HEK293 (cell line): ENCODE data around the gene ARPC5L.

Experiments used
- CTCF ChIA-PET: fragments of 350-600 bp; formaldehyde crosslinking; extraction: SDS; loops from one replicate; lab custom pipeline; 2021; ENCODE audit warnings: antibody characterized with exemption; lab: Yijun Ruan, JAX
- POLR2A ChIA-PET: fragments of 300-600 bp; formaldehyde crosslinking; extraction: SDS; loops from one replicate; lab custom pipeline; 2020; ENCODE audit warnings: antibody characterized with exemption, inconsistent platforms; lab: Yijun Ruan, JAX
- H3K27ac ChIP-seq: fragments of 200-500 bp; sonication (Bioruptor generic); 2 replicates; pipeline ENCODE4 v1.5.1; 2014; ENCODE audit warnings: low read depth, low read length, control low read depth, inconsistent platforms; ENCODE audit errors: extremely low read depth
- H3K36me3 ChIP-seq, 2 experiments: fragments of 200-500 bp in 1 of 2; sonication (Bioruptor generic) in 1 of 2; 1 replicate in 1 of 2; 2 replicates in 1 of 2; pipeline ENCODE4 v1.5.1; 2014 to 2017; ENCODE audit warnings: inconsistent platforms in 2 of 2, low read length in 2 of 2; ENCODE audit not compliant: control insufficient read depth in 2 of 2, insufficient read depth in 1 of 2
- H3K4me1 ChIP-seq: fragments of 200-500 bp; sonication (Bioruptor generic); 2 replicates; pipeline ENCODE4 v1.5.1; 2014; ENCODE audit warnings: mild to moderate bottlenecking, low read length, inconsistent platforms; ENCODE audit not compliant: control insufficient read depth, insufficient read depth
- H3K4me3 ChIP-seq: 2 replicates; pipeline ENCODE4 v1.5.1; 2011; ENCODE audit warnings: low read depth, mild to moderate bottlenecking, control low read depth, low read length, moderate library complexity
- H3K9me3 ChIP-seq: fragments of 200-500 bp; sonication (Bioruptor generic); 2 replicates; pipeline ENCODE4 v1.5.1; 2014; ENCODE audit warnings: low read depth, low read length, inconsistent platforms; ENCODE audit not compliant: control insufficient read depth, insufficient read depth
- HOXD13 ChIP-seq: sonication (generic); formaldehyde crosslinking; IDR thresholded peaks from 2 replicates; pipeline ENCODE4 v1.8.0; 2022; ENCODE audit warnings: missing genetic modification reagents, borderline replicate concordance
- KLF17 ChIP-seq: fragments of 450-650 bp; formaldehyde crosslinking; IDR thresholded peaks from 2 replicates; pipeline ENCODE4 v1.5.1; 2016; ENCODE audit warnings: missing biosample characterization, missing genetic modification characterization
- SALL2 ChIP-seq: fragments of 450-650 bp; formaldehyde crosslinking; IDR thresholded peaks from 2 replicates; pipeline ENCODE4 v1.5.0; 2017; ENCODE audit warnings: missing biosample characterization, mild to moderate bottlenecking, missing genetic modification characterization, borderline replicate concordance
- YY2 ChIP-seq: fragments of 450-650 bp; formaldehyde crosslinking; IDR thresholded peaks from 2 replicates; pipeline ENCODE4 v1.5.1; 2016; ENCODE audit warnings: missing biosample characterization, missing genetic modification characterization
- ZBTB17 ChIP-seq: fragments of 450-650 bp; formaldehyde crosslinking; IDR thresholded peaks from 2 replicates; pipeline ENCODE4 v1.5.1; 2016; ENCODE audit warnings: missing biosample characterization, missing genetic modification characterization
- ZBTB48 ChIP-seq: fragments of 450-650 bp; formaldehyde crosslinking; IDR thresholded peaks from 2 replicates; pipeline ENCODE4 v1.5.1; 2016; ENCODE audit warnings: missing biosample characterization, missing genetic modification characterization
- ZNF114 ChIP-seq: fragments of 450-650 bp; formaldehyde crosslinking; IDR thresholded peaks from 2 replicates; pipeline ENCODE4 v1.5.0; 2017; ENCODE audit warnings: missing biosample characterization, missing genetic modification characterization
- ZNF2 ChIP-seq: fragments of 450-650 bp; formaldehyde crosslinking; IDR thresholded peaks from 2 replicates; pipeline ENCODE4 v1.5.1; 2016; ENCODE audit warnings: missing biosample characterization, missing genetic modification characterization
- ZNF214 ChIP-seq: fragments of 450-650 bp; formaldehyde crosslinking; IDR thresholded peaks from 2 replicates; pipeline ENCODE4 v1.5.1; 2017; ENCODE audit warnings: missing biosample characterization, mild to moderate bottlenecking, missing genetic modification characterization, borderline replicate concordance
- ZNF350 ChIP-seq: fragments of 450-650 bp; formaldehyde crosslinking; IDR thresholded peaks from 2 replicates; pipeline ENCODE4 v1.5.0; 2017; ENCODE audit warnings: missing biosample characterization, mild to moderate bottlenecking, missing genetic modification characterization
- ZNF416 ChIP-seq: fragments of 450-650 bp; formaldehyde crosslinking; IDR thresholded peaks from 2 replicates; pipeline ENCODE4 v1.5.1; 2016; ENCODE audit warnings: missing biosample characterization, missing genetic modification characterization
- ZNF513 ChIP-seq: fragments of 450-650 bp; IDR thresholded peaks from 2 replicates; pipeline ENCODE4 v1.5.1; 2018; ENCODE audit warnings: missing biosample characterization, missing genetic modification characterization
- ZNF549 ChIP-seq: fragments of 450-650 bp; IDR thresholded peaks from 2 replicates; pipeline ENCODE4 v1.5.1; 2018; ENCODE audit warnings: missing biosample characterization, missing genetic modification characterization, mild to moderate bottlenecking, inconsistent platforms, moderate library complexity
- ZNF600 ChIP-seq: fragments of 450-650 bp; formaldehyde crosslinking; IDR thresholded peaks from 2 replicates; pipeline ENCODE4 v1.5.1; 2016; ENCODE audit warnings: missing biosample characterization, missing genetic modification characterization
- ZNF623 ChIP-seq: fragments of 450-650 bp; formaldehyde crosslinking; IDR thresholded peaks from 2 replicates; pipeline ENCODE4 v1.5.1; 2016; ENCODE audit warnings: missing biosample characterization, missing genetic modification characterization
- ZNF654 ChIP-seq: fragments of 450-650 bp; formaldehyde crosslinking; IDR thresholded peaks from 2 replicates; pipeline ENCODE4 v1.5.1; 2016; ENCODE audit warnings: low read depth, missing biosample characterization, missing genetic modification characterization
- ZNF664 ChIP-seq: fragments of 450-650 bp; formaldehyde crosslinking; IDR thresholded peaks from 2 replicates; pipeline ENCODE4 v1.5.1; 2016; ENCODE audit warnings: missing biosample characterization, missing genetic modification characterization
- ZNF692 ChIP-seq: fragments of 450-650 bp; formaldehyde crosslinking; IDR thresholded peaks from 2 replicates; pipeline ENCODE4 v1.5.1; 2016; ENCODE audit warnings: missing biosample characterization, missing genetic modification characterization
- ZNF707 ChIP-seq: fragments of 450-650 bp; formaldehyde crosslinking; IDR thresholded peaks from 2 replicates; pipeline ENCODE4 v1.5.1; 2016; ENCODE audit warnings: missing biosample characterization, missing genetic modification characterization
- ZNF76 ChIP-seq: fragments of 450-650 bp; formaldehyde crosslinking; IDR thresholded peaks from 2 replicates; pipeline ENCODE4; 2016; ENCODE audit warnings: low read depth, missing biosample characterization, missing genetic modification characterization, borderline replicate concordance
- ZNF843 ChIP-seq: fragments of 450-650 bp; formaldehyde crosslinking; IDR thresholded peaks from 2 replicates; pipeline ENCODE4 v1.5.1; 2016; ENCODE audit warnings: missing biosample characterization, missing genetic modification characterization
- ZSCAN4 ChIP-seq: fragments of 450-650 bp; formaldehyde crosslinking; IDR thresholded peaks from 2 replicates; pipeline ENCODE4 v1.5.1; 2017; ENCODE audit warnings: missing biosample characterization, missing genetic modification characterization

The ARPC5L gene

GRCh38 chr9:124884376-124884775 is 22.4 kb downstream of the ARPC5L start:
- no peak overlapping the region for H3K4me3 ChIP-seq
- H3K27ac ChIP-seq = no peak overlapping the region
- H3K4me1 ChIP-seq = no peaks in the 10 kb centered on the region
- TF ChIP-seq HOXD13 (no peak), ZNF114 (no peak), ZNF549 (tag by site-specific recombination) (no peak), ZNF2 (tag by site-specific recombination) (no peak), ZNF416 (tag by site-specific recombination) (no peak), ZNF707 (tag by site-specific recombination) (no peak), ZNF350 (tag by site-specific recombination) (no peak), ZBTB17 (tag by site-specific recombination) (no peak), ZNF600 (tag by site-specific recombination) (no peak), ZNF843 (tag by site-specific recombination) (no peak), ZBTB48 (no peak), SALL2 (tag by site-specific recombination) (no peak), KLF17 (tag by site-specific recombination) (no peak), ZNF76 (tag by site-specific recombination) (no peak), ZNF214 (tag by site-specific recombination) (no peak), ZNF513 (tag by site-specific recombination) (no peak), ZSCAN4 (tag by site-specific recombination) (no peak), YY2 (tag by site-specific recombination) (no peak), ZNF692 (tag by site-specific recombination) (no peak)
- CTCF ChIA-PET = interaction anchor here (0.6 kb wide), 1 partner anchor 108 kb away, joined by 3 read pairs; no protein-coding TSS in a partner anchor
- H3K9me3 ChIP-seq = no peaks in the 10 kb centered on the region
- POLR2A ChIA-PET = interaction anchor here (1.0 to 1.5 kb wide), 2 partner anchors 16 to 24 kb away, joined by 3 to 4 read pairs; no protein-coding TSS in a partner anchor
- H3K36me3 ChIP-seq = peaks cover 0 to 77% of the 10 kb centered on the region in 2 experiments; a peak in 1 of 3 replicates

- ChIA-PET POLR2A (interaction anchor here (1.5 kb wide), 1 partner anchor 17 kb away, joined by 3 read pairs; no protein-coding TSS in a partner anchor), CTCF (no interaction called here)
- Histone ChIP-seq H3K4me3 (no peak overlapping the region), H3K36me3 (peaks cover 0 to 77% of the 10 kb centered on the region in 2 experiments; a peak in 1 of 3 replicates)
- TF ChIP-seq ZNF623 (tag by site-specific recombination) (peak; percentile 58; the same call in 1 of the 2 replicates), ZNF654 (tag by site-specific recombination) (no peak), ZNF664 (tag by site-specific recombination) (no peak)
- TF ChIP-seq, all 188 proteins: peak for 1
- Histone ChIP-seq H3K4me1 (no peaks in the 10 kb centered on the region), H3K9me3 (no peaks in the 10 kb centered on the region), H3K27ac (no peak overlapping the region)
Observed at GRCh38 chr9:124885551-124885950, 23.6 kb downstream of the ARPC5L start.
